Measurements from ENCODE around the gene MBD3. TPM values are rescaled to one million over a fixed set of nuclear protein-coding genes. Genes with fewer than 3 reads are reported as not detected.
A peak's percentile ranks its signal among the peaks of the same experiment; 100 is the strongest.

MBD3 gene
- total and polyA plus RNA-seq, 10 donors: 57.4 to 177 (median 75.6) TPM

DNA sequence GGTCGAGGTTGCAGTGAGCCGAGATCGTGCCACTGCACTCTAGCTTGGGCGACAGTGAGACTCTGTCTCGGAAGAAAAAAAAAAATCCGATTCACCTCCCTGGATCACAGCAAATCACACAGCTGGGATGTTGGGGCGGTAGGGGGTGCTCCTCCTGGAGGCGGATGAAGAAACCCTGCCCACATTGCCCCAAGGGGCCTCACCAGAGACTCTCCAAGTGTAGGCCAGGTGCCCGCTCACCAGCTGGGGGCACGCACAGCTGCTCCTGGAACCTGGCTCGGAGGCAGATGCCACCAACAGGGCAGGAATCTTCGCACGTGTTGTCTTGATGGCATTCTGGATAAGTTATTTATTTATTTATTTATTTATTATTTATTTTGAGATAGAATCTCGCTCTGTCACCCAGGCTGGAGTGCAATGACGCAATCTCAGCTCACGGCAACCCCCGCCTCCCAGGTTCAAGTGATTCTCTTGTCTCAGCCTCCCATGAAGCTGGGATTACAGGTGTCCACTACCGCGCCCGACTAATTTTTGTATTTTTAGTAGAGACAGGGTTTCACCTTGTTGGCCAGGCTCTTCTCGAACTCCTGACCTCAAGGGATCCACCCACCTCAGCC, 9.5 kb upstream of the MBD3 start:
- no peak overlapping the region for H3K27ac ChIP-seq
- 89 to 94% (median 93%) methylated on average over 21 of the region's 21 CpGs for WGBS, 5 donors
- peaks cover 0 to 63% (median 26%) of the 10 kb centered on the region in 6 donors for H3K36me3 ChIP-seq
- TF ChIP-seq POLR2A (IDR thresholded peaks at IDR 0.05) (no peak), POLR2AphosphoS5 (IDR thresholded peaks at IDR 0.05) (no peak)
- TF ChIP-seq, protein P1, sequence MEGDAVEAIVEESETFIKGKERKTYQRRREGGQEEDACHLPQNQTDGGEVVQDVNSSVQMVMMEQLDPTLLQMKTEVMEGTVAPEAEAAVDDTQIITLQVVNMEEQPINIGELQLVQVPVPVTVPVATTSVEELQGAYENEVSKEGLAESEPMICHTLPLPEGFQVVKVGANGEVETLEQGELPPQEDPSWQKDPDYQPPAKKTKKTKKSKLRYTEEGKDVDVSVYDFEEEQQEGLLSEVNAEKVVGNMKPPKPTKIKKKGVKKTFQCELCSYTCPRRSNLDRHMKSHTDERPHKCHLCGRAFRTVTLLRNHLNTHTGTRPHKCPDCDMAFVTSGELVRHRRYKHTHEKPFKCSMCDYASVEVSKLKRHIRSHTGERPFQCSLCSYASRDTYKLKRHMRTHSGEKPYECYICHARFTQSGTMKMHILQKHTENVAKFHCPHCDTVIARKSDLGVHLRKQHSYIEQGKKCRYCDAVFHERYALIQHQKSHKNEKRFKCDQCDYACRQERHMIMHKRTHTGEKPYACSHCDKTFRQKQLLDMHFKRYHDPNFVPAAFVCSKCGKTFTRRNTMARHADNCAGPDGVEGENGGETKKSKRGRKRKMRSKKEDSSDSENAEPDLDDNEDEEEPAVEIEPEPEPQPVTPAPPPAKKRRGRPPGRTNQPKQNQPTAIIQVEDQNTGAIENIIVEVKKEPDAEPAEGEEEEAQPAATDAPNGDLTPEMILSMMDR (IDR thresholded peaks at IDR 0.05 in 8 of 11, conservative IDR thresholded peaks at IDR 0.05 in 3 of 11): no peak
- intact Hi-C loops (cut with DNase I; ENCODE audit: low total_unique reads): no loop called here
- no peak overlapping the region for H3K4me3 ChIP-seq
- no peaks in the 10 kb centered on the region for H3K9me3 ChIP-seq
- H3K4me1 ChIP-seq: peaks cover 22 to 74% (median 41%) of the 10 kb centered on the region in 6 donors
- DNase-seq: no peak
- H3K27me3 ChIP-seq (replicated peaks in 1 of 7): no peaks in the 10 kb centered on the region

DNA sequence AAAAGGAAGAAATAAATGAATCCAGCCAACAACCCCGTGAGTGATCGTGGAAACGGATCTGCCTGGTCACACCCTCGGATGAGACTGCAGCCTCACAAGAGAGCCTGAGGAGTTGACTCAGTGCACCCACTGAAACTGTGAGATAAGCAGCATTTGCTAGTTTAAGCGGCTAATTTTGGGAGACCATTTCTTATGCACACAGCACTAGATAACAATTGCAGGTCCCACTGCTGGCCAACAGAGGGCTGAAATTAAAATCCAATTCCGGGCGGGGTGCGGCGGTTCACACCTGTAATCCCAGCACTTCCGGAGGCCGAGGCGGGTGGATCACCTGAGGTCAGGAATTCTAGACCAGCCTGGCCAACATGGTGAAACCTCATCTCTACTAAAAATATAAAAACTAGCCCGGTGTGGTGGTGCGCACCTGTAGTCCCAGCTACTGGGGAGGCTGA, 9.0 kb upstream of the MBD3 start:
- H3K9me3 ChIP-seq: no peaks in the 10 kb centered on the region
- intact Hi-C loops (cut with DNase I; ENCODE audit: low total_unique reads): no loop called here
- DNase-seq: no peak
- TF ChIP-seq POLR2A (IDR thresholded peaks at IDR 0.05) (no peak), POLR2AphosphoS5 (IDR thresholded peaks at IDR 0.05) (no peak)
- TF ChIP-seq, protein P1 (IDR thresholded peaks at IDR 0.05 in 8 of 11, conservative IDR thresholded peaks at IDR 0.05 in 3 of 11): no peak
- peaks cover 22 to 68% (median 39%) of the 10 kb centered on the region in 6 donors for H3K4me1 ChIP-seq
- 89 to 98% (median 92%) methylated on average over 14 of the region's 14 CpGs for WGBS, 5 donors
- H3K27ac ChIP-seq: no peak overlapping the region
- H3K4me3 ChIP-seq: no peak overlapping the region
- H3K27me3 ChIP-seq (replicated peaks in 1 of 7): no peaks in the 10 kb centered on the region
- peaks cover 0 to 69% (median 32%) of the 10 kb centered on the region in 6 donors for H3K36me3 ChIP-seq

DNA sequence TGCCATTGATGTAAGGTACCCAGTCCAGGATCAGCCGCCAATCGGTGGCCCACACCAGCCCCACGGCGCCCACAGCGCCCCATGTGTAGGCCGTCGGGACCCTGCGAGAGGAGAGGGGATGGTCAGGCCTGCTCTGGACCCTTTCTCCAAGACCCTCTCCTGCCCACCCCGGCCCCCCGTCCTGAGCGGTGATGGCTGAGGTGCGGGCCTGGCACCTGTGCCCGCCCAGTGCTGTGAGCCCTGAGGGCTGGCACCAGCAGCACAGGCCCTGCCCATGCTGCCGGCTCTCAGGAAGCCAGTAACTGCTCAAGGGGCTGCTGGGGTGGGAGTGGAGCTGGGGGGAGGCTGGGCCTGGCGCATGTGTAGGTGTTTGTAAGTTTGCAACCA, 6.8 kb upstream of the MBD3 start:
- H3K27ac ChIP-seq: no peak overlapping the region
- H3K4me3 ChIP-seq: no peak overlapping the region
- TF ChIP-seq POLR2AphosphoS5 (IDR thresholded peaks at IDR 0.05): peak in 1 of 3 donors; percentile 27
- TF ChIP-seq, protein P1 (IDR thresholded peaks at IDR 0.05 in 8 of 11, conservative IDR thresholded peaks at IDR 0.05 in 3 of 11): no peak
- DNase-seq: no peak
- intact Hi-C loops (cut with DNase I; ENCODE audit: low total_unique reads): no loop called here
- no peaks in the 10 kb centered on the region for H3K9me3 ChIP-seq
- peaks cover 14 to 52% (median 25%) of the 10 kb centered on the region in 6 donors for H3K4me1 ChIP-seq
- WGBS, 5 donors: 92 to 98% (median 96%) methylated on average over 9 to 15 of the region's 15 CpGs
- peaks cover 0 to 91% (median 42%) of the 10 kb centered on the region in 6 donors for H3K36me3 ChIP-seq
- H3K27me3 ChIP-seq (replicated peaks in 1 of 7): no peaks in the 10 kb centered on the region

DNA sequence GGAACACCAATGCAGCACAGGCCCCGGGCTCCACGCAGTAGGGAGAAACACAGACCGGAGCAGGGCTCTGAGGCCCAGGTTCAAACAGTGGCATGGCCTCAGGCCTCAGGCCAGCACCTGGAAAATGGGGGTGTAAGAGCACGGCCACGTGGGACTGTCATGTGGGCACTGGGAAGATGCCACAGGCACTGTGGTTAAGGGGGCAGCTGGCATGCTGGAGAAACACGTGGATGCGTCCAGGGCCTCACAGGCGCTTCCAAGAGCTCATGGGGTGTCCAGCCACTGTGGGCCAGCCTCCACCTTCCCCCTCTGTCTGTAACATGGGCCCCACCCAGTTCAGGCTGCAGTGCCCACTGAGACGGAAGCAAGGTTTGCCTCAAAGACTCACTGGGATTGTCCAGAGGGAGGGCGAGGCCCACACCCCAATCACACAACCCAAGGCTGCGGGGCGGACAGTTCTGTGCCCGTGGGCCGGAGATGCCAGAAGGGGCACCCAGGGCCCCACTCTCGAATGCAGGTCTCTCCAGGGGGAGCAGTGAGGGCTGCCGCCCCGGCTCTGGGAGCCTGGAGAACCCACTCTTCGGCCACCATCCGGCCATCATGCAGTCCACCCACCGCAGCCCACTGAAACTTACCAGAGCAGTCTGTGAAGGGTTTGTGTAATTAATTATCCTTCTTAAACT, 6.3 kb upstream of the MBD3 start:
- H3K27me3 ChIP-seq (replicated peaks in 1 of 7): no peaks in the 10 kb centered on the region
- peaks cover 9 to 47% (median 20%) of the 10 kb centered on the region in 6 donors for H3K4me1 ChIP-seq
- H3K36me3 ChIP-seq: peaks cover 0 to 91% (median 42%) of the 10 kb centered on the region in 6 donors
- no peak for DNase-seq
- TF ChIP-seq POLR2AphosphoS5 (IDR thresholded peaks at IDR 0.05): peak in 1 of 3 donors; percentile 22
- TF ChIP-seq, protein P1 (IDR thresholded peaks at IDR 0.05 in 8 of 11, conservative IDR thresholded peaks at IDR 0.05 in 3 of 11): no peak
- TF ChIP-seq POLR2A (IDR thresholded peaks at IDR 0.05): no peak
- no peaks in the 10 kb centered on the region for H3K9me3 ChIP-seq
- 84 to 96% (median 92%) methylated on average over 14 to 20 of the region's 20 CpGs for WGBS, 5 donors
- intact Hi-C loops (cut with DNase I; ENCODE audit: low total_unique reads): no loop called here
- no peak overlapping the region for H3K4me3 ChIP-seq
- no peak overlapping the region for H3K27ac ChIP-seq

Measured in spleen (tissue), 11 donors.